ENCODE measurements around the gene ZNF469.

Gene ZNF469

DNA sequence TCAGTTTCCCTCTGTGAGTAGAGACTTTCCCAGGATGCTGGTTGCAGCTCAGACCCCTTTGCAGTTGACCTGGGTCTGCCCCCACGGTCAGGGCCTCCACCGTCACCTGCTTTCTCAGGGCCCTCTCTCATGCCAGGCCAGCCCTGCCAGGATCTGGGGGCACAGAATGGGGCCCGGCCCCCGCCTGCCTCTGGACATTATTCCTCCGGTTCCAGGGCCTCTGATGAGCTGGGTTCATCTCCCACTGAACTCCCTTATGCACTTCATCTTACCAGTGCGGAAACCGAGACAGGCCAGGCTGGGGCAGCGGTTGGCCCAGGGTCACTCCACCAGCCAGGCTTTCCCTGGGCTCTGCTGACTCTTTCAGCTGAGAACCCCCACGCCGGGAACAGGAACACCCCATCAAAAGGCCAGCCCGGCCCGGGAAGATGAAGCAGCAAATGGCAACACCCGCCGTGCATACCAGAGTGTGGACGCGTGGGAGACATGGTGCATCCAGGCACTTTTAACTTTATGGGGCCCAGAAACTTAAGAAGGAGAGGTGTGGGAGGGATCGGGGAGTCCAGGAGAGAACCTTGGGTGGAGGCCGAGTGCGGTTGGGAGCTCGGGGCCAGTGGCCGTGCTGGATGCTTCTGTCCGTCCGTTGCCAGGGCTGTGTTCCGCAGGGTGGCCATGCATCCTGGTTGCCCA lies 19.9 kb downstream of the ZNF469 start:
- no peaks in the 10 kb centered on the region for H3K36me3 ChIP-seq (ENCODE audit: control insufficient read depth in 2 of 2, insufficient read depth in 2 of 2, low read length in 2 of 2)
- no peak overlapping the region for H3K27ac ChIP-seq (ENCODE audit: low read depth in 2 of 2, low read length in 2 of 2)
- H3K9ac ChIP-seq (ENCODE audit: low read depth in 1 of 2, low read length in 2 of 2), result no peak overlapping the region

DNA sequence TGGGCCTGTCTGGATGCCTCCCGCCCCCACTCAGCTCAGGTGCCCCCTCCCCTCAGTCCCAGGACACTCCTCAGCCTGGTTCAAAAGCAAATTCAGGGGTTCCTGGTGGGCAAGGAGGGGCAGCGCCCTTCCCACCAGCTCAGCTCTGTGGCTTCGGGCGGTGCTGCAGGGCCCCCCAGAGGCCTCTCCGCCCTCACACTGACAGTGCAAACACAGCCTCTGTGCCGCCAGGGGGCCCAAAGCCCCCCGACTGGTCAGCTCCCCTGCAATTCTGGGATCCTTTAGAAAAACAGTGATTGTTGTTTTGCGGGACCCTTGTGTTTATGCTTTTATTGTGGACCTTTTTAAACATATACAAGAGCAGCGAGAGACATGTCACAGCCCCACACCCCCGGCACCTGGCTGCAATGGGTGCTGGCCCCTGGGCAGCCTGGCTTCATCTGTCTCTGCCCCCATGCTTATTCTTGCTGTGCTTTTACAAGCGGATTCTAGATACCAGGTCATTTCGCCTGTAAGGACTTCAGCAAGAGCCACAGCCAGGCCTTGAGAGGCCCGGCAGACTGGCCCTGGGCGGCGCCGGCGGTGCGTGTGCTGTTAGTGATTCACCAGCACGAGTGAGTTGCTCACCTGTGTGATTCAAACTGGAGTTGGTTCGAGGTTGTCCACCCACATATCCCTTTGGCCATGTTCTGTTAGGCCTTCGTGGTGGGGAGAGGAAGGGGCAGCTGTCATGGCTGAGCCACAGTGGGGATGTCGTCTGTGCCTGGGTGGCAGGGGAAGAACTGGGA lies 21.2 kb downstream of the ZNF469 start:
- no peaks in the 10 kb centered on the region for H3K4me1 ChIP-seq (ENCODE audit: control insufficient read depth in 2 of 2, insufficient read depth in 2 of 2, low read length in 2 of 2)
- no peak overlapping the region for H3K4me3 ChIP-seq (ENCODE audit: low read length in 2 of 2)
- no peak overlapping the region for H3K27ac ChIP-seq (ENCODE audit: low read depth in 2 of 2, low read length in 2 of 2)
- H3K9me3 ChIP-seq (ENCODE audit: control insufficient read depth in 2 of 2, low read length in 2 of 2), result no peaks in the 10 kb centered on the region
- H3K27me3 ChIP-seq (ENCODE audit: control insufficient read depth in 2 of 2, insufficient read depth in 2 of 2, low read length in 2 of 2), result peaks cover 3 to 9% of the 10 kb centered on the region in 2 donors
- no peaks in the 10 kb centered on the region for H3K36me3 ChIP-seq (ENCODE audit: control insufficient read depth in 2 of 2, insufficient read depth in 2 of 2, low read length in 2 of 2)
- no peak overlapping the region for H3K9ac ChIP-seq (ENCODE audit: low read depth in 1 of 2, low read length in 2 of 2)

More for the DNA sequence above, 19.9 kb downstream of the ZNF469 start:
- no peak overlapping the region for H3K4me3 ChIP-seq (ENCODE audit: low read length in 2 of 2)
- peaks cover 3 to 9% of the 10 kb centered on the region in 2 donors for H3K27me3 ChIP-seq (ENCODE audit: control insufficient read depth in 2 of 2, insufficient read depth in 2 of 2, low read length in 2 of 2)
- no peaks in the 10 kb centered on the region for H3K9me3 ChIP-seq (ENCODE audit: control insufficient read depth in 2 of 2, low read length in 2 of 2)
- H3K4me1 ChIP-seq (ENCODE audit: control insufficient read depth in 2 of 2, insufficient read depth in 2 of 2, low read length in 2 of 2), result no peaks in the 10 kb centered on the region

DNA sequence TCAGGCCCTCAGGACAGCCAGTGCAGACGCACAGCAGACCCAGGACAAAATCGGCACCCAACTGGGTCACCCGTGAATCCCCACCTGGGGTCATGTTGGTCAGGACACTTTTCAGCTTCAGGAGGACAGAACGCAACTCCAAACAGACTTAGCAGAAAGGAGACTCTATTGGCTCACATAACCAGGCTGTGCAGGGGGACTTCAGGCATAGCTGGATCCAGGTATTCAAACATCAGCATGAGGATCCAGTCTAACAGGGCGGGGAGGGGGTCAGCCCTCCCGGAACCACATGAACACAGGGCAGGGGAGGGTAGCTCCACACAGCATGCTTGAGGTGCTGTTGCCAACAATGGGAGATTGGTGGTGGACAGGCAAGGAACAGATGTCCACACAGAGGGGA lies 22.0 kb downstream of the ZNF469 start:
- peaks cover 3 to 9% of the 10 kb centered on the region in 2 donors for H3K27me3 ChIP-seq (ENCODE audit: control insufficient read depth in 2 of 2, insufficient read depth in 2 of 2, low read length in 2 of 2)
- no peaks in the 10 kb centered on the region for H3K4me1 ChIP-seq (ENCODE audit: control insufficient read depth in 2 of 2, insufficient read depth in 2 of 2, low read length in 2 of 2)
- no peak overlapping the region for H3K9ac ChIP-seq (ENCODE audit: low read depth in 1 of 2, low read length in 2 of 2)
- H3K9me3 ChIP-seq (ENCODE audit: control insufficient read depth in 2 of 2, low read length in 2 of 2), result no peaks in the 10 kb centered on the region
- H3K27ac ChIP-seq (ENCODE audit: low read depth in 2 of 2, low read length in 2 of 2), result no peak overlapping the region
- H3K4me3 ChIP-seq (ENCODE audit: low read length in 2 of 2), result no peak overlapping the region
- H3K36me3 ChIP-seq (ENCODE audit: control insufficient read depth in 2 of 2, insufficient read depth in 2 of 2, low read length in 2 of 2), result no peaks in the 10 kb centered on the region

DNA sequence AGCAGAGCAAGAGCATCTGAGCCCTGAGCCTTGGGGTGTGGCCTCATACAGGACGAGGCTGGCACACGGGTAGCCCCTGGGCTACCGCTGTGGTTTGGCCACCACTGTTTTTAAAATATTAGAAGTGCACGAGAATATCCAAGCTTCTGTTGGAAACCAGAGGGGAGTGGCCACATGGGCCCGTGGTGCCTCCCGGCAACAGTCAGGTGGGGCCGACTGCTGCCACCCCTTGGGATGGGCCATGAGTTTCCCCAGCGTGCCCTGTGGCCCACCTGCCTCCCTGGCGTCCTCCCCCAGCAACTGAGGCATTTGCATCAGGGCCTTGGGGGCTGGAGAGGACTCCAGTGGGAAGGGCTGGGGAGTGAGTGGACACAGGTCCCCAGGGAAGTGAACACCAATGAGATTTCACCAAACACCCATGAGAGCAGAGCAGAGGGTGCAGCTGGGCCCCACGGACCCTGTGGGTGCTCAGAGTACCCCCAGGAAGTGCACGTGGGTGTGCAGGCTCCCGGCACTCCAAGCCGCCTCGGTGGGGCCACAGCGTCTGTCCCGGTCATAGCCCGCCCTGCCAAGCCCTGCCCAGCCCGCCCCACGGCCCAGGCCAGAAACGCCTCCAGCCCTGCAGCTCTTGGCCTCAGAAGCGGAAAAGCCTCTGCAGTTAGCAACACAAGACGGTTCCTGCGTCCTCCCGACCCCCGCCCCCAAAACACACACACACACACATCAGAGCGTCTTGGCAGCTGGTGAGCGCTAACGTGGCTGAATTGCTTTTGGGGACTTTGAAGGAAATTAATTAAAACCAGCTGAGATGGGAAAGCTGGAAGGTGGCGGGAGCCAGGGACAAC lies 22.7 kb downstream of the ZNF469 start:
- Histone ChIP-seq H3K36me3 (ENCODE audit: control insufficient read depth in 2 of 2, insufficient read depth in 2 of 2, low read length in 2 of 2) (no peaks in the 10 kb centered on the region), H3K9ac (ENCODE audit: low read depth in 1 of 2, low read length in 2 of 2) (no peak overlapping the region), H3K4me1 (ENCODE audit: control insufficient read depth in 2 of 2, insufficient read depth in 2 of 2, low read length in 2 of 2) (no peaks in the 10 kb centered on the region), H3K9me3 (ENCODE audit: control insufficient read depth in 2 of 2, low read length in 2 of 2) (no peaks in the 10 kb centered on the region), H3K4me3 (ENCODE audit: low read length in 2 of 2) (no peak overlapping the region), H3K27me3 (ENCODE audit: control insufficient read depth in 2 of 2, insufficient read depth in 2 of 2, low read length in 2 of 2) (peaks cover 3 to 9% of the 10 kb centered on the region in 2 donors), H3K27ac (ENCODE audit: low read depth in 2 of 2, low read length in 2 of 2) (no peak overlapping the region)

GRCh38 chr16:88406096-88407041 lies 23.6 kb downstream of the ZNF469 start:
- H3K4me3 ChIP-seq (ENCODE audit: low read length in 2 of 2), result no peak overlapping the region
- H3K36me3 ChIP-seq (ENCODE audit: control insufficient read depth in 2 of 2, insufficient read depth in 2 of 2, low read length in 2 of 2), result no peaks in the 10 kb centered on the region
- H3K4me1 ChIP-seq (ENCODE audit: control insufficient read depth in 2 of 2, insufficient read depth in 2 of 2, low read length in 2 of 2), result no peaks in the 10 kb centered on the region
- no peak overlapping the region for H3K9ac ChIP-seq (ENCODE audit: low read depth in 1 of 2, low read length in 2 of 2)
- H3K27ac ChIP-seq (ENCODE audit: low read depth in 2 of 2, low read length in 2 of 2), result no peak overlapping the region
- no peaks in the 10 kb centered on the region for H3K9me3 ChIP-seq (ENCODE audit: control insufficient read depth in 2 of 2, low read length in 2 of 2)
- H3K27me3 ChIP-seq (ENCODE audit: control insufficient read depth in 2 of 2, insufficient read depth in 2 of 2, low read length in 2 of 2), result peaks cover 3 to 9% of the 10 kb centered on the region in 2 donors

GRCh38 chr16:88407042-88407420 lies 24.3 kb downstream of the ZNF469 start:
- Histone ChIP-seq H3K27me3 (ENCODE audit: control insufficient read depth in 2 of 2, insufficient read depth in 2 of 2, low read length in 2 of 2) (peaks cover 3 to 9% of the 10 kb centered on the region in 2 donors), H3K4me1 (ENCODE audit: control insufficient read depth in 2 of 2, insufficient read depth in 2 of 2, low read length in 2 of 2) (no peaks in the 10 kb centered on the region), H3K27ac (ENCODE audit: low read depth in 2 of 2, low read length in 2 of 2) (no peak overlapping the region), H3K9ac (ENCODE audit: low read depth in 1 of 2, low read length in 2 of 2) (no peak overlapping the region), H3K4me3 (ENCODE audit: low read length in 2 of 2) (no peak overlapping the region), H3K36me3 (ENCODE audit: control insufficient read depth in 2 of 2, insufficient read depth in 2 of 2, low read length in 2 of 2) (no peaks in the 10 kb centered on the region), H3K9me3 (ENCODE audit: control insufficient read depth in 2 of 2, low read length in 2 of 2) (no peaks in the 10 kb centered on the region)

DNA sequence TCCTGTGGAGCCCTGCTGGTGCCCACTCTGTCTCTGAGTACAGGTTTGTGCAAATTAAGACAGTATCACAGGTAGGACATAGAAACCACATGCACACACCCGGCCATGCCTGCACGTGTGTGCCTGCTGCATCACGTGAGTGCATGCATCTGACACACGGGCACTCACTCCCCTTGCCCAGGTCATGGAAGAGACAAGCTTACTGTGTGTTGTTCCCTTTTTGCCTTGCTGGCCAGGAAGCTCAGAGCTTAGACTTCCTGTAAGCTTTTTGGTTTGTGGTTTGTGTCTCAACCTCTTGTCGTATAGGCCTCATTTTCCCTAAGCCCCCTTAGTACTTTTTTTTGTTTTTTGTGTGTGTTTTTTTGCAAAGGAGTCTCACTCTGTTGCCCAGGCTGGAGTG lies 25.0 kb downstream of the ZNF469 start:
- no peaks in the 10 kb centered on the region for H3K36me3 ChIP-seq (ENCODE audit: control insufficient read depth in 2 of 2, insufficient read depth in 2 of 2, low read length in 2 of 2)
- H3K4me3 ChIP-seq (ENCODE audit: low read length in 2 of 2), result no peak overlapping the region
- no peak overlapping the region for H3K9ac ChIP-seq (ENCODE audit: low read depth in 1 of 2, low read length in 2 of 2)
- no peaks in the 10 kb centered on the region for H3K4me1 ChIP-seq (ENCODE audit: control insufficient read depth in 2 of 2, insufficient read depth in 2 of 2, low read length in 2 of 2)
- H3K27ac ChIP-seq (ENCODE audit: low read depth in 2 of 2, low read length in 2 of 2), result no peak overlapping the region
- H3K9me3 ChIP-seq (ENCODE audit: control insufficient read depth in 2 of 2, low read length in 2 of 2), result no peaks in the 10 kb centered on the region
- H3K27me3 ChIP-seq (ENCODE audit: control insufficient read depth in 2 of 2, insufficient read depth in 2 of 2, low read length in 2 of 2), result peaks cover 3 to 9% of the 10 kb centered on the region in 2 donors

DNA sequence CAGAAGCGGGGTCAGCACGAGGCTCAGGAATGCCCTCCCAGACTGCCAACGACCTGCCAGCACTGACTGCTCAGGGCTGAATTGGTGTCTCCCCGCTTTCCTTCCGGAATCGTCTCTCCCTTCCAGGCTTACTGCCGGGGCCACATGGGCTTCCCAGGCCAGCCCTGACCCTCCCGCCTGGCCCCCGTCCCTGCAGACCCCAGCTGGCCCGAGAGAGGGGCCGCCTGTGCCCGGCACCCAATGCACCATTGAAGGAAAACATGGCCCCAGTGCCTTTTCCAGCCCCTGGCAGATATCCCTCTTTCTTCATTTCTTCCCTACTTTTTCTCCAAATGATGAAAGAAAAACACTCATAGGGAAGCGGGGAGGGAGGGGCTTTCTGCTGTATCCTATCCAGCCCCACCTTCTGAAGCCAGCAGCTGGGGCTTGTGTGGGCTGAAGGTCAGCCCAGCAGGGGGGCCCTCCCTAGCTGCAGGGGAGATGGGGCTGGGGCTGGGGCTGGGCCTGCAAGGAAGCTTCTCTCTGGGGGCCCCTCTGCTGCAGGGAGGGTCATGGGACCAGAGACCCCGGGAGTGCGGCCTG lies 25.9 kb downstream of the ZNF469 start:
- no peak overlapping the region for H3K4me3 ChIP-seq (ENCODE audit: low read length in 2 of 2)
- no peak overlapping the region for H3K27ac ChIP-seq (ENCODE audit: low read depth in 2 of 2, low read length in 2 of 2)
- no peaks in the 10 kb centered on the region for H3K9me3 ChIP-seq (ENCODE audit: control insufficient read depth in 2 of 2, low read length in 2 of 2)
- no peak overlapping the region for H3K9ac ChIP-seq (ENCODE audit: low read depth in 1 of 2, low read length in 2 of 2)
- peaks cover 3 to 9% of the 10 kb centered on the region in 2 donors for H3K27me3 ChIP-seq (ENCODE audit: control insufficient read depth in 2 of 2, insufficient read depth in 2 of 2, low read length in 2 of 2)
- H3K36me3 ChIP-seq (ENCODE audit: control insufficient read depth in 2 of 2, insufficient read depth in 2 of 2, low read length in 2 of 2), result no peaks in the 10 kb centered on the region
- H3K4me1 ChIP-seq (ENCODE audit: control insufficient read depth in 2 of 2, insufficient read depth in 2 of 2, low read length in 2 of 2), result no peaks in the 10 kb centered on the region
